ENCODE results near the gene PDE4B. TPM values are rescaled to one million over a fixed set of nuclear protein-coding genes. Genes with fewer than 3 reads are reported as not detected.

PDE4B gene
- polyA plus RNA-seq, 1 donor from 2014 or later = 135 TPM

DNA sequence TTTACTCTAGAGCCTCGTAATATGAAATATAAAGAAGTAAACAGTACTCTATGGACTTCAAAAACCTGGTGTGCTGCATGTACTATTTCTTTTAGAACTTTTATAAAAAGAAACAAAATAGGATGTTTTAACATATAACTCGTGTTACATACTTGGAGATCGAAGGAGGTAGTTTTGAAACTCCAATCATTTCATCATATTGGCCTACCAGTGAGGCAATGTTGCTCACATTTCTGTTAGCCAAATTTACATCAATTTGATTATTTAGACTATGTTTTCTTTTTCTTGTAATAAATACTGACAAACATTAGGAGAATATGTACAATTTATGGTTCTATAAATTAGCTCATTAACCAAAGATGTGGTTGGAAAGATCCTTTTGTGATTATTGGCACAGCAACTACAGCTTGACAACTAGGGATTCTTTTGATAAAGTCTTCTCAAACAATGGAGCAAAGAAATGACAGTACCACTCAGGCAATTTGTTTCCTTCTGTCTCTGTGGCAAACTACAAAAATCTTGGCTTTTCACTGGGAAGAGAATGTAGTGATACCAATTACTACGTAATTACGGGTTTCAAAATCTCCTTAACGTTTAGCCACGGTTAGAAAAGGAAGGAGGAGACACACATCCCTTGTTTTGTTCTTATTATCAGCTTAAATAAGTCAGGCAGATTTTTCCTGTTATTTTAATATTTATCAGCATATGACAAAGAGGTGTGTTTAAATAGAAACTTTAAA lies 474.7 kb downstream of the PDE4B start:
- Histone ChIP-seq H3K36me3 (ENCODE audit: insufficient read depth, low read length) (no peaks in the 10 kb centered on the region), H3K27ac (ENCODE audit: low read length) (no peak overlapping the region), H3K9ac (ENCODE audit: low read length) (no peak overlapping the region), H3K4me2 (ENCODE audit: low read length) (no peak overlapping the region), H3K9me2 (ENCODE audit: insufficient read depth, low read length) (no peaks in the 10 kb centered on the region), H3K79me2 (replicated peaks; ENCODE audit: insufficient read depth, low read length) (no peaks in the 10 kb centered on the region), H3K4me3 (ENCODE audit: low read length) (no peak overlapping the region), H3K9me3 (ENCODE audit: low read length) (no peaks in the 10 kb centered on the region), H3F3A (ENCODE audit: insufficient read depth, low read length, poor library complexity, severe bottlenecking) (no peaks in the 10 kb centered on the region), H2AFZ (ENCODE audit: low read depth, low read length) (no peak overlapping the region), H3K27me3 (ENCODE audit: insufficient read depth, low read depth, low read length) (no peaks in the 10 kb centered on the region), H4K20me1 (ENCODE audit: insufficient read depth) (no peaks in the 10 kb centered on the region)
- no peak for TF ChIP-seq POLR2AphosphoS5 (IDR thresholded peaks at IDR 0.05)
- TF ChIP-seq CTCF (IDR thresholded peaks at IDR 0.05; ENCODE audit: poor library complexity, severe bottlenecking) = no peak
- TF ChIP-seq SMC3 (conservative IDR thresholded peaks at IDR 0.05; ENCODE audit: poor library complexity) = no peak
- TF ChIP-seq EZH2 (IDR thresholded peaks at IDR 0.05; ENCODE audit: borderline replicate concordance, insufficient read depth, low read length, poor library complexity, severe bottlenecking) = no peak
- TF ChIP-seq REST (IDR thresholded peaks at IDR 0.05; ENCODE audit: borderline replicate concordance) = no peak
- no peak for TF ChIP-seq EP300 (conservative IDR thresholded peaks at IDR 0.05; ENCODE audit: poor library complexity, severe bottlenecking)
- TF ChIP-seq TAF1 (IDR thresholded peaks at IDR 0.05; ENCODE audit: low read depth) = no peak
- no peak for TF ChIP-seq RAD21 (conservative IDR thresholded peaks at IDR 0.05)
- TF ChIP-seq MXI1 (conservative IDR thresholded peaks at IDR 0.05; ENCODE audit: poor library complexity, severe bottlenecking) = no peak

DNA sequence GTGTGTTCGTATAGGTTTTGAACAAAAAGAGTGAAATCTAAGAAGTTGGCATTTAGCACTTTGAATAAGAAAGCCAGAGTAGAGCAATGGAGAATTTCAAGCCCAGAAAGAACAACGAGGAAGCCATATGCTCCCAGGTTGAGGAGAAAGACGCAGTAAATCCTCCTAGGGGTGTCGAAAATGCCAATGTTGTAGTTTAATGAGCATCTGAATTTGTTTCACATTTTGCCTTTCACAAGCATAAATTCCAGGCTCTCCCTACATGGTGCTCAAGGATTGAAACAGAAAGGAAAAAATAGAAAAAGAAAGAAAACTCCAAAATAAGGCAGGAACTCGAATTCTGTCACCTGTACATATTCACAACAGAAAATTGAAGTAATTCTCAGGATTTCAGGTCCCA lies 476.5 kb downstream of the PDE4B start:
- Histone ChIP-seq H4K20me1 (ENCODE audit: insufficient read depth) (no peaks in the 10 kb centered on the region), H3K27ac (ENCODE audit: low read length) (no peak overlapping the region), H3K4me3 (ENCODE audit: low read length) (no peak overlapping the region), H3K27me3 (ENCODE audit: insufficient read depth, low read depth, low read length) (no peaks in the 10 kb centered on the region), H3K9me2 (ENCODE audit: insufficient read depth, low read length) (no peaks in the 10 kb centered on the region), H3K4me2 (ENCODE audit: low read length) (no peak overlapping the region), H3F3A (ENCODE audit: insufficient read depth, low read length, poor library complexity, severe bottlenecking) (no peaks in the 10 kb centered on the region), H3K79me2 (replicated peaks; ENCODE audit: insufficient read depth, low read length) (no peaks in the 10 kb centered on the region), H3K9me3 (ENCODE audit: low read length) (no peaks in the 10 kb centered on the region), H3K36me3 (ENCODE audit: insufficient read depth, low read length) (no peaks in the 10 kb centered on the region), H3K9ac (ENCODE audit: low read length) (no peak overlapping the region), H2AFZ (ENCODE audit: low read depth, low read length) (no peak overlapping the region)
- TF ChIP-seq EP300 (conservative IDR thresholded peaks at IDR 0.05; ENCODE audit: poor library complexity, severe bottlenecking) = no peak
- no peak for TF ChIP-seq EZH2 (IDR thresholded peaks at IDR 0.05; ENCODE audit: borderline replicate concordance, insufficient read depth, low read length, poor library complexity, severe bottlenecking)
- no peak for TF ChIP-seq MXI1 (conservative IDR thresholded peaks at IDR 0.05; ENCODE audit: poor library complexity, severe bottlenecking)
- TF ChIP-seq RAD21 (conservative IDR thresholded peaks at IDR 0.05) = no peak
- no peak for TF ChIP-seq TAF1 (IDR thresholded peaks at IDR 0.05; ENCODE audit: low read depth)
- TF ChIP-seq CTCF (IDR thresholded peaks at IDR 0.05; ENCODE audit: poor library complexity, severe bottlenecking) = no peak
- no peak for TF ChIP-seq REST (IDR thresholded peaks at IDR 0.05; ENCODE audit: borderline replicate concordance)
- no peak for TF ChIP-seq SMC3 (conservative IDR thresholded peaks at IDR 0.05; ENCODE audit: poor library complexity)
- no peak for TF ChIP-seq POLR2AphosphoS5 (IDR thresholded peaks at IDR 0.05)

Data from neural cell (in vitro differentiated cells).